T-helper 1 cell treated with Interleukin-12 subunit alpha and Interleukin-12 subunit beta and Interleukin-4 antibody, amounts not matched to agents 30 μg/mL and 1 μg/mL, for 36 hours (primary cell): ENCODE results near the gene B4GALNT2.
A peak's percentile ranks its signal among the peaks of the same experiment; 100 is the strongest.
"Not testable (repeated sequence)": the region's sequence is repeated elsewhere in the genome, so short reads cannot be mapped to it uniquely, and the experiment has no call there.

Experiments used
- H3K27ac Mint-ChIP-seq: one replicate; pipeline ENCODE4 v1.8.0; 2021; ENCODE audit warnings: mild to moderate bottlenecking, mixed read lengths
- H3K27me3 Mint-ChIP-seq: one replicate; pipeline ENCODE4 v1.8.0; 2021; ENCODE audit warnings: low read depth, mixed read lengths
- H3K36me3 Mint-ChIP-seq: one replicate; pipeline ENCODE4 v1.8.0; 2021; ENCODE audit warnings: low read depth, mixed read lengths
- H3K4me1 Mint-ChIP-seq: one replicate; pipeline ENCODE4 v1.8.0; 2021; ENCODE audit warnings: low read depth, mixed read lengths
- H3K4me3 Mint-ChIP-seq: one replicate; pipeline ENCODE4 v1.8.0; 2021; ENCODE audit warnings: mild to moderate bottlenecking, moderate library complexity, mixed read lengths
- H3K9me3 Mint-ChIP-seq: one replicate; pipeline ENCODE4 v1.8.0; 2021; ENCODE audit warnings: mixed read lengths

B4GALNT2 gene

DNA sequence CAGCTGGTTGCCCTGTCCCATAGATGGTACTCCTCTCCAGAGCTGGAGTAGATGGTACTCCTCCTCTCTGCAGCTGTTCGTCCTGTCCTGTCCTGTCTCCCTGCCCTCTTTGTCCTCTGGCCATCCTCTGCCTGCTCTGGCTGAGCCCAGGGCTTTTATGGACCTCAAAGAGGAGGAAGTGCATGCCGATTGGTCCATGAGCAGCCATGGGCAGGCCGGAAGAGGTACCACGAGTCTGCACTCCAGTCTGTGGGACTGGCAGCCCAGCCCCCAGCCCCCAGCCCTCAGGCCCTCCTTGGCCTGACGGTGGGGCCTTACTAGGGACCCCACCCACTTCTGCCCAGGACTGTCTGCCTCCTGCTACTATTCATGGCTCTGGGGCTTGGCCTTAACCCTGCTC, 50.8 kb downstream of the B4GALNT2 start:
- Mint-ChIP-seq H3K9me3 (peaks cover 27% of the 10 kb centered on the region), H3K36me3 (peaks cover 2% of the 10 kb centered on the region), H3K4me1 (peaks cover 4% of the 10 kb centered on the region), H3K27me3 (peaks cover 4% of the 10 kb centered on the region), H3K4me3 (no peak overlapping the region), H3K27ac (no peak overlapping the region)

GRCh38 chr17:49183801-49184200, 51.2 kb downstream of the B4GALNT2 start:
- H3K36me3 Mint-ChIP-seq = peaks cover 2% of the 10 kb centered on the region
- H3K27me3 Mint-ChIP-seq = peaks cover 4% of the 10 kb centered on the region
- no peak overlapping the region for H3K27ac Mint-ChIP-seq
- H3K9me3 Mint-ChIP-seq = peaks cover 27% of the 10 kb centered on the region
- peaks cover 4% of the 10 kb centered on the region for H3K4me1 Mint-ChIP-seq
- H3K4me3 Mint-ChIP-seq = no peak overlapping the region

DNA sequence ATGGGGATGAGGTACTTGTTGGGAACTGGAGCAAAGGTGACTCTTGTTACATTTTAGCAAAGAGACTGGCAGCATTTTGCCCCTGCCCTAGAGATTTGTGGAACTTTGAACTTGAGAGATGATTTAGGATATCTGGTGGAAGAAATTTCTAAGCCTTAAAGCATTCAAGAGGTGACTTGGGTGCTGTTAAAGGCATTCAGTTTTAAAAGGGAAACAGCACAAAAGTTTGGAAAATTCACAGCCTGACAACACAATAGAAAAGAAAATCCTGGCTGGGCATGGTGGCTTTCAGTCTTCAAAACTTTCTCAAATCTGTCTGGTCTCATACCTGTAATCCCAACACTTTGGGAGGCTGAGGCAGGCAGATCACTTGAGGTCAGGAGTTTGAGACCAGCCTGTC, 52.0 kb downstream of the B4GALNT2 start:
- H3K27me3 Mint-ChIP-seq, H3K27ac Mint-ChIP-seq: not testable (repeated sequence)

DNA sequence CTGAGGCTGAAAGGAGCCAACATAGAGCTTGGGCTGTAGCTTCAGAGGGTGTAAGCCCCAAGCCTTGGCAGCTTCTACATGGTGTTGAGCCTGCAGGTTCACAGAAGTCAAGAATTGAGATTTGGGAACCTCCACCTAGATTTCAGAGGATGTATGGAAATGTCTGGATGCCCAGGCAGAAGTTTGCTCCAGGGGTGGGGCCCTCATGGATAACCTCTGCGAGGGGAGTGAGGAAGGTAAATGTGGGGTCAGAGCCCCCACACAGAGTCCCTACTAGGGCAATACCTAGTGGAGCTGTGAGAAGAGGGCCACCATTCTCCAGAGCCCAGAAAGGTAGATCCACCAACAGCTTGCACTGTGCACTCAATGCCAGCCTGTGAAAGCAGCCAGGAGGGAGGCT, 52.8 kb downstream of the B4GALNT2 start:
- not testable (repeated sequence) for H3K4me1 Mint-ChIP-seq, H3K36me3 Mint-ChIP-seq, H3K27ac Mint-ChIP-seq, H3K27me3 Mint-ChIP-seq, H3K4me3 Mint-ChIP-seq
- peaks cover 27% of the 10 kb centered on the region for H3K9me3 Mint-ChIP-seq

More for the DNA sequence above, 52.0 kb downstream of the B4GALNT2 start:
- H3K9me3 Mint-ChIP-seq = peaks cover 27% of the 10 kb centered on the region
- not testable (repeated sequence) for H3K36me3 Mint-ChIP-seq, H3K4me1 Mint-ChIP-seq, H3K4me3 Mint-ChIP-seq

- H3K27me3 Mint-ChIP-seq = peaks cover 4% of the 10 kb centered on the region
- peaks cover 10% of the 10 kb centered on the region for H3K4me1 Mint-ChIP-seq
- H3K9me3 Mint-ChIP-seq = peaks cover 27% of the 10 kb centered on the region
- H3K4me3 Mint-ChIP-seq = no peak overlapping the region
- peaks cover 2% of the 10 kb centered on the region for H3K36me3 Mint-ChIP-seq
- no peak overlapping the region for H3K27ac Mint-ChIP-seq
These were observed 54.7 kb downstream of the B4GALNT2 start for GRCh38 chr17:49187301-49187700.

DNA sequence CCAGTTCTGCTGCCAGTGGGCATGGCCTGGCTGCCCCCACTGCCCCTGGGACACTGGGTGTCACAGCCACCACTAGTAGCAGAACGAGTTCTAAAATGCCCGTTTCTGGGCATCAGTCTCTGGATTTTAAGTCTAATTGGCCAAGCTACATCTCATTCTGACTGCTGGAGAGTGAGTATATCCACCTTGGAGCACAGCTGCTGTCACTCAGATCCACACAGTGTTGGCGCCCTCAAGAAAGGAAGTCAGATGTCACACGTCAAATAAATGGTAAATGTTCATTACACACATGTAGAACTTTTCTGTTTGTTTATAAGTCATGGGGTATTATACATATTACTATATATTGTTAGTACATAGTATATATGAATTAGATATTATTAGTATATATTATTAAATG, 58.4 kb downstream of the B4GALNT2 start:
- peaks cover 5% of the 10 kb centered on the region for H3K9me3 Mint-ChIP-seq
- H3K4me3 Mint-ChIP-seq = peak overlapping the region; percentile 46
- H3K27ac Mint-ChIP-seq = no peak overlapping the region
- H3K36me3 Mint-ChIP-seq = no peaks in the 10 kb centered on the region
- no peaks in the 10 kb centered on the region for H3K27me3 Mint-ChIP-seq
- H3K4me1 Mint-ChIP-seq = peaks cover 27% of the 10 kb centered on the region

DNA sequence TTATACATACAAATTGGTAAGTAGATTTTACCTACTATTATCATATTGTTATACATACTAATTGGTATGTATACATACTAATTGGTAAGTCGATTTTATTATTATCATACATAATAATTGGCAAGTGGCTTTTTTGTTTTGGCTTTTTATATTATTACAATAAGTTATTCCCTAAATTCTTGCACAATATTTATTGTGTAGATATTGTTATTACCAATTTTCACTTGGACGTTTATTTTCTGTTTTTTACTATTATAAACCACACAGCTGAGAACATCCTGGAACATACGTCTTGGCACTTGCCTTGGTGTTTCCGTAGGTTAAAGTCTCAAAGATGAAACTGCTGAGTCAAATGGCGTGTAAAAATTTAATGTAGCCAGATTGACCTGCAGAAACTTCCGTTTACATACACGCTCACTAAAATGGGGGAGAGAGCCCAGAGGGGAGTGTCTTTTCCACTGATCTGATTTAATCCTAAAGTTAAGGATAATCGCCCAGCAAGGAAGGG, 58.9 kb downstream of the B4GALNT2 start:
- H3K9me3 Mint-ChIP-seq = no peaks in the 10 kb centered on the region
- no peaks in the 10 kb centered on the region for H3K36me3 Mint-ChIP-seq
- peak overlapping the region; percentile 96 for H3K27ac Mint-ChIP-seq
- H3K4me3 Mint-ChIP-seq = peak overlapping the region; percentile 88
- peaks cover 28% of the 10 kb centered on the region for H3K4me1 Mint-ChIP-seq
- H3K27me3 Mint-ChIP-seq = no peaks in the 10 kb centered on the region

- no peaks in the 10 kb centered on the region for H3K9me3 Mint-ChIP-seq
- peak overlapping the region; percentile 88 for H3K4me3 Mint-ChIP-seq
- H3K4me1 Mint-ChIP-seq = peaks cover 28% of the 10 kb centered on the region
- peak overlapping the region; percentile 96 for H3K27ac Mint-ChIP-seq
- H3K36me3 Mint-ChIP-seq = no peaks in the 10 kb centered on the region
- H3K27me3 Mint-ChIP-seq = no peaks in the 10 kb centered on the region
These were observed 59.6 kb downstream of the B4GALNT2 start for GRCh38 chr17:49191917-49192741.

DNA sequence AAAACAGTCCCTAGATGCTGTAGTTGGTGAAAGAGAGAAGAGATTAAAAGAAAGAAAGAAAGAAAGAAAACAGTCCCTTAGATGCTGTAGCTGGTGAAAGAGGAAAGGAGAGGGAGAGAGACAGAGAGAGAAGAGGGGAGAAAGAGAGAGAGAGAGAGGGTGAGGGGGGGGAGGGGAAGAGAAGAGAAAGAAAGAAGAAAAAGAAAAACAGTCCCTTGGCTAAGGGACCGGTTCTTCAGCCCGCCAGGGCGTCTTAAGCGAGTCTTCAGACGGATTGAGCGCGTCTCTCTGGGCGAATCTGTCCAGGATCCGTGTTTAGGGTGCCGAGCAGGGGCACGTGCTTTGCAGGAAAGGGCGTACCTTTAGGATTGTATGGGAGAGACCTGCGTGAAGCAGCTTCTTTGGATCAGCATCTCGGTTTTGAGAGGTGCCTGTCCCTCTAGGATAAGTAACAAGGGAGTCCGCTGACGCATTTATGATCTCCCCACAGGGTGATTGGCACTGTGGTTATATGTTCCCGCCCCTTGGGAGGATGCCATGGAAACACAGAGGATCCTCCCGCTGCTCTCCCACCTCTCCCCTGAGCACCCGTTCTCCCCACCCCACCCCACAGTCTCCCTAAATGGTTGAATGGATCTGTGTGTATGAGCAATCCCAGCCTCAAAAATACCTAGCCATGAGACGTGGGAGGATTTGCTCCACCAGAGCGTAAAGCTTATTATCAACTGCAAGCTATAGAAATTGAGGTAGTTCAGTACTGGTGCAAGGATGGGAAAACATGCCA, 61.1 kb downstream of the B4GALNT2 start:
- Mint-ChIP-seq H3K4me1 (peaks cover 28% of the 10 kb centered on the region), H3K36me3 (no peaks in the 10 kb centered on the region), H3K9me3 (no peaks in the 10 kb centered on the region), H3K4me3 (peak overlapping the region; percentile 88), H3K27me3 (no peaks in the 10 kb centered on the region), H3K27ac (peak overlapping the region; percentile 96)

DNA sequence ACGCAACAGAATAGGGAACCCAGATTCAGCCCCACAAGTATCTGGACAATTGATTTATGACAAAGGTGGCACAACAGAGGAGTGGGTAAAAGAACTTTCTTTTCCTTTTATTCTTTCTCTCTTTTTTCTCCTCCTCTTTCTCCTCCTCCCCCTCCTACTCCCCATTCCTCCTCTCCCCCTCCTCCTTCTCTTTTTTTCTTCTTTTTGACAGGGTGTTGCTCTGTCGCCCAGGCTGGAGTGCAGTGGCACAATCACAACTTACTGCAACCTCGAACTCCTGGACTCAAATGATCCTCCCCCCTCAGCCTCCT, 61.7 kb downstream of the B4GALNT2 start:
- H3K4me1 Mint-ChIP-seq = peaks cover 28% of the 10 kb centered on the region
- no peaks in the 10 kb centered on the region for H3K36me3 Mint-ChIP-seq
- no peaks in the 10 kb centered on the region for H3K9me3 Mint-ChIP-seq
- H3K4me3 Mint-ChIP-seq = peak overlapping the region; percentile 88
- no peaks in the 10 kb centered on the region for H3K27me3 Mint-ChIP-seq
- H3K27ac Mint-ChIP-seq = peak overlapping the region; percentile 34

- Mint-ChIP-seq H3K4me3 (no peak overlapping the region), H3K27ac (no peak overlapping the region), H3K27me3 (no peaks in the 10 kb centered on the region), H3K4me1 (peaks cover 26% of the 10 kb centered on the region), H3K9me3 (no peaks in the 10 kb centered on the region), H3K36me3 (no peaks in the 10 kb centered on the region)
These were observed 63.2 kb downstream of the B4GALNT2 start for GRCh38 chr17:49195751-49196150.

GRCh38 chr17:49196520-49196919, 64.0 kb downstream of the B4GALNT2 start:
- Mint-ChIP-seq H3K36me3 (no peaks in the 10 kb centered on the region), H3K4me1 (peaks cover 23% of the 10 kb centered on the region), H3K9me3 (no peaks in the 10 kb centered on the region), H3K4me3 (no peak overlapping the region), H3K27ac (no peak overlapping the region), H3K27me3 (no peaks in the 10 kb centered on the region)

- Mint-ChIP-seq H3K9me3 (no peaks in the 10 kb centered on the region), H3K4me1 (peaks cover 18% of the 10 kb centered on the region), H3K4me3 (no peak overlapping the region), H3K27me3 (no peaks in the 10 kb centered on the region), H3K27ac (no peak overlapping the region), H3K36me3 (peaks cover 4% of the 10 kb centered on the region)
These were observed 64.9 kb downstream of the B4GALNT2 start for GRCh38 chr17:49197346-49197998.

- Mint-ChIP-seq H3K36me3 (peaks cover 4% of the 10 kb centered on the region), H3K4me3 (no peak overlapping the region), H3K27ac (no peak overlapping the region), H3K9me3 (no peaks in the 10 kb centered on the region), H3K4me1 (peaks cover 16% of the 10 kb centered on the region), H3K27me3 (no peaks in the 10 kb centered on the region)
These were observed 65.6 kb downstream of the B4GALNT2 start for GRCh38 chr17:49198211-49198610.
